Measurements from ENCODE around the gene ADISSP.

Gene ADISSP

GRCh38 chr20:3778976-3779375 lies 11.4 kb upstream of the ADISSP start:
- DNase-seq: no peak

GRCh38 chr20:3777716-3778629 lies 10.4 kb upstream of the ADISSP start:
- peak; percentile 55 for DNase-seq

GRCh38 chr20:3777381-3777715 lies 9.8 kb upstream of the ADISSP start:
- DNase-seq: no peak

- DNase-seq: no peak
Measured at GRCh38 chr20:3775457-3776108, 8.0 kb upstream of the ADISSP start.

GRCh38 chr20:3771552-3772058 lies 4.1 kb upstream of the ADISSP start:
- DNase-seq: no peak

GRCh38 chr20:3768342-3769130 lies 983 bp upstream of the ADISSP start:
- DNase-seq: peak; percentile 80

- DNase-seq: peak; percentile 28
Measured at GRCh38 chr20:3767110-3767426, 485 bp downstream of the ADISSP start.

- no peak for DNase-seq
Measured at GRCh38 chr20:3766422-3767109, 987 bp downstream of the ADISSP start.

- DNase-seq: no peak
Measured at GRCh38 chr20:3765171-3765882, 2.2 kb downstream of the ADISSP start.

- DNase-seq: no peak
Measured at GRCh38 chr20:3764659-3765058, 2.9 kb downstream of the ADISSP start.

- DNase-seq: no peak
Measured at GRCh38 chr20:3763671-3764601, 3.6 kb downstream of the ADISSP start.

GRCh38 chr20:3760655-3761348 lies 6.8 kb downstream of the ADISSP start:
- no peak for DNase-seq

- no peak for DNase-seq
Measured at GRCh38 chr20:3759884-3760283, 7.7 kb downstream of the ADISSP start.

GRCh38 chr20:3759316-3759823 lies 8.2 kb downstream of the ADISSP start:
- DNase-seq: no peak

GRCh38 chr20:3758566-3758965 lies 9.0 kb downstream of the ADISSP start:
- DNase-seq: no peak

- DNase-seq: no peak
Measured at GRCh38 chr20:3757268-3757667, 10.3 kb downstream of the ADISSP start.

GRCh38 chr20:3755814-3756480 lies 11.6 kb downstream of the ADISSP start:
- no peak for DNase-seq

- DNase-seq: no peak
Measured at GRCh38 chr20:3755269-3755668, 12.3 kb downstream of the ADISSP start.

GRCh38 chr20:3754276-3754630 lies 13.3 kb downstream of the ADISSP start:
- DNase-seq: no peak
